Muscle layer of colon (tissue), 2 donors: ENCODE results near the gene FSIP1.

ENCODE experiments used
- H3K27ac ChIP-seq: one replicate; pipeline ENCODE4 v1.7.0; 2013; ENCODE audit warnings: low read depth, mild to moderate bottlenecking, low read length, moderate library complexity
- H3K27me3 ChIP-seq, 2 donors: one replicate each; pipeline ENCODE4 v1.7.0; 2013; ENCODE audit warnings: low read length in 2 of 2, mild to moderate bottlenecking in 2 of 2; ENCODE audit not compliant: insufficient read depth in 2 of 2, control insufficient read depth in 1 of 2
- H3K36me3 ChIP-seq: one replicate; pipeline ENCODE4 v1.7.0; 2013; ENCODE audit warnings: mild to moderate bottlenecking, low read length; ENCODE audit not compliant: insufficient read depth
- H3K4me1 ChIP-seq: one replicate; pipeline ENCODE4 v1.7.0; 2013; ENCODE audit warnings: mild to moderate bottlenecking, low read length; ENCODE audit not compliant: insufficient read depth
- H3K4me3 ChIP-seq, 2 donors: one replicate each; pipeline ENCODE4 v1.7.0; 2013; ENCODE audit warnings: low read length in 2 of 2, low read depth in 1 of 2, mild to moderate bottlenecking in 1 of 2, moderate library complexity in 1 of 2
- H3K9ac ChIP-seq: one replicate; pipeline ENCODE4 v1.7.0; 2013; ENCODE audit warnings: low read length
- H3K9me3 ChIP-seq: one replicate; pipeline ENCODE4 v1.7.0; 2013; ENCODE audit warnings: mild to moderate bottlenecking, low read length
- donor health status: abdominal sarcoma.
- donor health status: Adenocarcinoma of cecum.

Gene FSIP1

DNA sequence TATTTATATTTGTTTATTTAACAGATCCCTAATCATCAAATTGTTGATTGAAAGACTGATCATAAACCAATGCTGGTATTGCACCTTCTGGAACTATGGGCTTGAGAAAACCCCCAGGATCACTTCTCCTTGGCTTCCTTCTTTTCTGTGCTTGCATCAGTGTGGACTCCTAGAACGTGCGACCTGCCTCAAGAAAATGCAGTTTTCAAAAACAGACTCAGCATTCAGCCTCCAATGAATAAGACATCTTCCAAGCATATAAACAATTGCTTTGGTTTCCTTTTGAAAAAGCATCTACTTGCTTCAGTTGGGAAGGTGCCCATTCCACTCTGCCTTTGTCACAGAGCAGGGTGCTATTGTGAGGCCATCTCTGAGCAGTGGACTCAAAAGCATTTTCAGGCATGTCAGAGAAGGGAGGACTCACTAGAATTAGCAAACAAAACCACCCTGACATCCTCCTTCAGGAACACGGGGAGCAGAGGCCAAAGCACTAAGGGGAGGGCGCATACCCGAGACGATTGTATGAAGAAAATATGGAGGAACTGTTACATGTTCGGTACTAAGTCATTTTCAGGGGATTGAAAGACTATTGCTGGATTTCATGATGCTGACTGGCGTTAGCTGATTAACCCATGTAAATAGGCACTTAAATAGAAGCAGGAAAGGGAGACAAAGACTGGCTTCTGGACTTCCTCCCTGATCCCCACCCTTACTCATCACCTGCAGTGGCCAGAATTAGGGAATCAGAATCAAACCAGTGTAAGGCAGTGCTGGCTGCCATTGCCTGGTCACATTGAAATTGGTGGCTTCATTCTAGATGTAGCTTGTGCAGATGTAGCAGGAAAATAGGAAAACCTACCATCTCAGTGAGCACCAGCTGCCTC lies 187.1 kb downstream of the FSIP1 start:
- H3K36me3 ChIP-seq: peaks cover 62% of the 10 kb centered on the region

DNA sequence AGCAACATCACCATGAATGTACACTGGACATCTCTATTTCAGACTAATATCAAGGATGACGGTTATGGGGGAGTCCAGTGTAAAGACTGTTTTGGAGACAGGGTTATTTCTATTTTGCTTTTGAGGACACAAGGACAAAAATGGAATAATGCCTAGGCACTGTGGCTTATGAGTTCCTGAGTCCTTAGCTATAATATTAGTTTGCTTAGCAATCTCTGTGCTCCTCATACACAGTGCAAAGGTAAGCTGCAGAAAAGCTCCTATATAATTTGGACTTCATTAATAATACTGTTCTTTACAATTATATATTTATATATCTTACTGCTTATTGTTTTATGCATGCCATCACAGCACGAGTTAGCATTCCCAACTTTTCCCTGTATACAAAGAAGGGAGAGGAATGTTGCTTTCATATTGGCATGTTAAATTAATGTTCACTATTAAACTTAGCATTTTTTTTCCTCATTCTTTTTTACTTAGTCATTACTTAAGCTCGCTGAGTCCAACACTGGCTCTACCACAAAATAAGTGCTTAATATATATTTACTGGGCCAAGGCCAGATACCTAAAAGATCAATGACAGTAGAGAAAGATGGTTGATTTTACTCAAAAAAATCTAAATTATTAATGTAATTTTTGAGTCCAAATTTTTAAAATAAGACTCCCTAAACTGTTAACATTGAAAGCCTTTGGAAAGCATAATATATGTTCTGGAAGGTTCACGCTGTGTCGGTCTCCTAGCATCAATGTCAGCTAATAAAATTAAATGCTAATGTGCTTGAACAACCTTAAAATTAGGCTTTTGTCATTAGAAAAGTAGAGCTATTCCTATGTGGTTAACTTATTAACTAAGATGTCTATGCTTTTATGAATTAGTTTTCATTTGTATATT lies 187.9 kb downstream of the FSIP1 start:
- Histone ChIP-seq H3K4me1 (peaks cover 28% of the 10 kb centered on the region), H3K4me3 (no peak overlapping the region), H3K27me3 (no peaks in the 10 kb centered on the region), H3K9ac (no peak overlapping the region), H3K27ac (no peak overlapping the region), H3K9me3 (no peaks in the 10 kb centered on the region), H3K36me3 (peaks cover 71% of the 10 kb centered on the region)

More for the DNA sequence above, 187.1 kb downstream of the FSIP1 start:
- no peaks in the 10 kb centered on the region for H3K9me3 ChIP-seq
- no peaks in the 10 kb centered on the region for H3K27me3 ChIP-seq
- no peak overlapping the region for H3K9ac ChIP-seq
- peaks cover 29% of the 10 kb centered on the region for H3K4me1 ChIP-seq
- H3K27ac ChIP-seq: no peak overlapping the region
- H3K4me3 ChIP-seq: no peak overlapping the region

DNA sequence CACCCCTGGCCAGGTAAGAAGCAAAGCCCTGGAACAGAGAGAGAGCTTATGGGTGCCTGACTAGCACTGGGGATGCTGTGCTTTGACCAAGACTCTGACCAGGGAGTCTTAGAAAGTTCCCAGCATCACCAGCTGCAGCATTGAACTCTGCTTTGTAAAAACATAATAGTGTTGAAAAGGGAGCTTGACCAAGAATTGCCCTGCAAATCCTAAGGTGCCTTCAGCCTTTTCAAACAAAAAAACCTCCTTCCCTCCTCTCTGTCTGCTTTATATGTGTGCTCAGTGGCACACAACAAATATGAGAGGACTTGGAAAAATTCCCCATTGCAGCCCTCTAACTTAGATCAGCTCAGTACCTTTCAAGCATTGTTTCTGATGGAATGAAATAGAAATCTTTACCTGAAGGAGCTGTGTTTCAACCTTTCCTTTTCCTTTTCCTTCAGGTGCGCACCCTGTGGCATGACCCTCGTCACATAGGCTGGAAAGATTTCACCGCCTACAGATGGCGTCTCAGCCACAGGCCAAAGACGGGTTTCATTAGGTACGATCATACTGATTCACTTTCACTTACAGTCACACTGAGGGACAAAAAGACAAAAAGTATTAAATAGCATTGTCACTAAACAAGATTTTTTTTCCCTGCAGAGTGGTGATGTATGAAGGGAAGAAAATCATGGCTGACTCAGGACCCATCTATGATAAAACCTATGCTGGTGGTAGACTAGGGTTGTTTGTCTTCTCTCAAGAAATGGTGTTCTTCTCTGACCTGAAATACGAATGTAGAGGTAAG lies 188.8 kb downstream of the FSIP1 start:
- Histone ChIP-seq H3K9me3 (no peaks in the 10 kb centered on the region), H3K4me1 (peaks cover 24% of the 10 kb centered on the region)

GRCh38 chr15:39593071-39593655 lies 189.5 kb downstream of the FSIP1 start:
- Histone ChIP-seq H3K36me3 (peaks cover 86% of the 10 kb centered on the region), H3K9ac (no peak overlapping the region), H3K9me3 (no peaks in the 10 kb centered on the region), H3K27me3 (no peaks in the 10 kb centered on the region), H3K4me1 (peaks cover 27% of the 10 kb centered on the region), H3K4me3 (no peak overlapping the region), H3K27ac (no peak overlapping the region)

More for the DNA sequence above, 188.8 kb downstream of the FSIP1 start:
- Histone ChIP-seq H3K27ac (no peak overlapping the region), H3K9ac (no peak overlapping the region), H3K36me3 (peaks cover 79% of the 10 kb centered on the region), H3K4me3 (no peak overlapping the region), H3K27me3 (no peaks in the 10 kb centered on the region)

DNA sequence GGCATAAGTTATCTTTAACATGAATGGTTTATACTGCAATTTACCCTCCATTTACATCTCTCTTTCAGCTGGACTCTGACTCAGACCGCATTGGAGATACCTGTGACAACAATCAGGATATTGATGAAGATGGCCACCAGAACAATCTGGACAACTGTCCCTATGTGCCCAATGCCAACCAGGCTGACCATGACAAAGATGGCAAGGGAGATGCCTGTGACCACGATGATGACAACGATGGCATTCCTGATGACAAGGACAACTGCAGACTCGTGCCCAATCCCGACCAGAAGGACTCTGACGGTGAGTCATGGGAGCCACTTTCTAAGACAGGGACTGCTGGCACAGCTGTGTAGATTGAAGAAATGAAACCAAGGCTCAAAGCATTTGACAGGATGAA lies 190.1 kb downstream of the FSIP1 start:
- peaks cover 33% of the 10 kb centered on the region for H3K4me1 ChIP-seq
- no peak overlapping the region for H3K4me3 ChIP-seq
- no peaks in the 10 kb centered on the region for H3K9me3 ChIP-seq
- no peak overlapping the region for H3K9ac ChIP-seq
- peaks cover 93% of the 10 kb centered on the region for H3K36me3 ChIP-seq
- no peak overlapping the region for H3K27ac ChIP-seq
- H3K27me3 ChIP-seq: no peaks in the 10 kb centered on the region

DNA sequence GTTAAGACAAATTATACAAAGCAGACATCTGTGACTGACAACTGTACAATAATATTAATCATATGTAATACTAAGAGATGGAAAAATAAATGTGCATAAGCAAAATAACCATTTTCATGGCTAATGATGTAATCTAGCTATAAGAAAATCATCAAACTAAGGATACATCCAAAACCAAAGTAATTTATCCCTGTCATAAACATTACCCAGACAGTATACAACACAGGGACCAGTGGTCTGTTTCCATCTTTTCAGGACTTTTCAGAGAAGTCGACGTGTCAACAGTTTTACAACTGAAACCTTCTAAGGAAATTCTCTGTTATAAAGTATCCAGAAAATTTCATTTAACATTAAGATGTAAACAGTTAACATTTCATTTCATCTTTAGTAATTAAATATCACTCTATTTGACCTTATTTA lies 190.7 kb downstream of the FSIP1 start:
- H3K36me3 ChIP-seq: peaks cover 99% of the 10 kb centered on the region
- no peak overlapping the region for H3K4me3 ChIP-seq
- H3K27me3 ChIP-seq: no peaks in the 10 kb centered on the region
- no peak overlapping the region for H3K27ac ChIP-seq
- no peaks in the 10 kb centered on the region for H3K9me3 ChIP-seq
- no peak overlapping the region for H3K9ac ChIP-seq
- H3K4me1 ChIP-seq: peaks cover 38% of the 10 kb centered on the region

GRCh38 chr15:39591141-39591895 lies 191.3 kb downstream of the FSIP1 start:
- H3K27ac ChIP-seq: no peak overlapping the region
- no peaks in the 10 kb centered on the region for H3K27me3 ChIP-seq
- H3K4me3 ChIP-seq: no peak overlapping the region
- H3K4me1 ChIP-seq: peaks cover 44% of the 10 kb centered on the region
- H3K9me3 ChIP-seq: no peaks in the 10 kb centered on the region
- peaks cover 99% of the 10 kb centered on the region for H3K36me3 ChIP-seq
- no peak overlapping the region for H3K9ac ChIP-seq

DNA sequence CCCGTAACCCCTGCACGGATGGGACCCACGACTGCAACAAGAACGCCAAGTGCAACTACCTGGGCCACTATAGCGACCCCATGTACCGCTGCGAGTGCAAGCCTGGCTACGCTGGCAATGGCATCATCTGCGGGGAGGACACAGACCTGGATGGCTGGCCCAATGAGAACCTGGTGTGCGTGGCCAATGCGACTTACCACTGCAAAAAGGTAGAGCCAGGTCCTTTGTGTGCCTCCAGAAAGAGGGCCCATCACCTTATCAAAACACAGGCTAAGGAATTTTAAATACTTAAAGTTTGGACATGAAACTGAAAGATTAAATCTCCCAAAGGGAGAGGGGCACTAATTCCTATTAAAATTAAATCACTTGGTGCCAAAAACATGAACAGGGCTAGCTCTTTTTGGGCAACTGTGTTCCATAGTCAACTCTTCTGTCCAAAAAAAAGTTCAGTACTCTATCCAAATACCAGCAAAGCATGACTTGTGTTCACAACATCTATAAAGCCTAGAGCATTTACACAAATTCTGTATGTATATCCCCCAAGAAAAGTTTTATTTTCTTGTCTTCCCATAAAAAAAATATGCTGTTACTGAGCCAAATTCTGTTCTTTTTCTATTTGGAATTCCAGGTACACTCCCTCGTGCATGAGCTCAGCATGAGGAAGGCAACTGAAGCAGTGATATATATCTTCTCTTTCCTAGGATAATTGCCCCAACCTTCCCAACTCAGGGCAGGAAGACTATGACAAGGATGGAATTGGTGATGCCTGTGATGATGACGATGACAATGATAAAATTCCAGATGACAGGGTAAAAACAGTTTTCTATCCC lies 192.6 kb downstream of the FSIP1 start:
- Histone ChIP-seq H3K4me1 (peaks cover 54% of the 10 kb centered on the region), H3K36me3 (peaks cover 100% of the 10 kb centered on the region), H3K9me3 (no peaks in the 10 kb centered on the region), H3K9ac (no peak overlapping the region), H3K27me3 (no peaks in the 10 kb centered on the region), H3K27ac (no peak overlapping the region), H3K4me3 (no peak overlapping the region)

GRCh38 chr15:39589193-39589814 lies 193.3 kb downstream of the FSIP1 start:
- Histone ChIP-seq H3K4me1 (peaks cover 59% of the 10 kb centered on the region), H3K36me3 (peaks cover 100% of the 10 kb centered on the region), H3K27ac (no peak overlapping the region), H3K27me3 (no peaks in the 10 kb centered on the region), H3K9me3 (no peaks in the 10 kb centered on the region), H3K4me3 (no peak overlapping the region), H3K9ac (no peak overlapping the region)
